CMK (cell line): ENCODE data around the gene SLC44A1.
A peak's percentile ranks its signal among the peaks of the same experiment; 100 is the strongest.

Experiments used
- DNase-seq: peaks from one replicate; pipeline ENCODE4 v3.0.0-alpha.2; 2010; ENCODE audit warnings: low read depth

Gene SLC44A1

DNA sequence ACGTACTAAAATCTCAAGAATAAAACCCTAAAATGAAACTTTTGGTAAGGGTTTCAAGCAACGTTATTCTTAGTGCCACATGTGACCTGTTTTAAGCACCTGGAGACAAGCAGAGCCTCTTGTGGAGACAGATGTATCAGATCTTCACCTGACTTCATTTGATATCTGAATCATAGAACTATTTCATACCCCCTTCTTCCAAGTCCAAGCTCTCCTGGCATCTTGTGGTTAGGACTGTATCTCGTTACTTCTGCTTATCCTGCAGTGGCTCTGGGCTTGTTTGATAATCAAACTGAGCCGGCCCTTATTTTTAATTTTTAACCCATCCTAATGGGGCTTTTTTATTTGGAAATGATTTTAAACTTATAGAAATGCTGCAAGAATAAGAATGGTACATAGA is 192.3 kb downstream of the SLC44A1 start:
- no peak for DNase-seq

DNA sequence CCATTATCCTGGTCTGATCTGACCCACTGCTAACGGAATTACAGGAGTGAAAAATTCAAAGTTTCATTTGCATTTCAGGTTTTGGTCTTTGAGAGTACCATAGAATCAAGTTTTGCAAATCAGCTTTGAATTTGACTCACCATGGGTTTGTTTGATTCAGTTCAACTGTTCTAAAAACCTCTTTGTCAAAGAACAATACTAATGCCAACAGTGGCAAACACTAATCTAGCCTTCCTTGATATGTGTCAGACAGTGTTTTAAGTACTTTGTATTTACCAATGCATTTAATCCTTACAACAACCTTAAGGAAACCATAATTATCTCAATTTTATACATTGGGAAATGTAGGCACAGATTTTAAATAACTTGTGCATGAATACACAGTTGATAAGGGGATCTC is 193.3 kb downstream of the SLC44A1 start:
- no peak for DNase-seq

GRCh38 chr9:105438141-105438806 is 193.8 kb downstream of the SLC44A1 start:
- no peak for DNase-seq

DNA sequence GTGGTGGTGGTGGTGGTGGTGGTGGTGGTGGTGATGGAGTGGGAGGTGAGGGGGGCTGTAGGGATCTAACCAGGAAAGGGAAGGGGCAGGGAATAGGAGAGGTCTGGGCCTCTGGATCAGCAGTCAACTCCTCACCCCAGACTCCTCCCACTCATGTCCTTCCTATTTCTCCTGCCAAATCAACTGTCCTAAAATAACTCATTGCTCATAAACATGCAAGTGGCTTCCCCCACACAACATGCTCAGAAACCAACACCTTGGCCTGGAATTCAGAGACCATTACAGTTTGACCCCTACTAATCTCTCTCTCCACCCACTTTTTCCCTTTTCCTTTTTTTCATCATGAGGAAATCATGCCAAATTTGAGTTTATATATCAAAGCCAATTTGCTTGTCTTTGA is 195.0 kb downstream of the SLC44A1 start:
- peak; percentile 21 for DNase-seq

DNA sequence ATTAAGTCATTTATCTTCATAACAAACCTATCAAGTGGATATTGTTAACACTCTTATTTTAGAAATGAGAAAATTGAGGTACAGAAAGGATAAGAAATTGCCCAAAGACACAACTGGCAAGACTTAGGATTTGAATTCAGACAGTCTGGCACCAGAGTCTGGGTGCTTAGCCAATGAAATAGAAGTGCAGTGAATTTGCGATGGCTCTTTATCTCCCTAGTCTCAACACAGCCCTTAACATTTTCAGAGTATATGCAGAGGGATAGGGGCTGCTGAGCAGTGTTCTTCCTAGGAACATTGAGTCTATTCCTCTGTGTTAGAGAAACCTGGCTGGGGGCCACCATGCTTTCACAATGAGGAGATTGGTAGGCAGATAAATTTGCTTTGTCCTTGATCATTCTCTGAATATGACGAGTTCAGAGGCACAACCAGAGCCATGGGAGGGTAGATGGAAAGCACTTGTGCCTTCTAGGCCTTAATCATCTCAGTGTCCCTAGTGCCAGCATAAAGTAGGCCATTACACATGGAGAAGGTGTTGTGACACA is 197.2 kb downstream of the SLC44A1 start:
- no peak for DNase-seq

DNA sequence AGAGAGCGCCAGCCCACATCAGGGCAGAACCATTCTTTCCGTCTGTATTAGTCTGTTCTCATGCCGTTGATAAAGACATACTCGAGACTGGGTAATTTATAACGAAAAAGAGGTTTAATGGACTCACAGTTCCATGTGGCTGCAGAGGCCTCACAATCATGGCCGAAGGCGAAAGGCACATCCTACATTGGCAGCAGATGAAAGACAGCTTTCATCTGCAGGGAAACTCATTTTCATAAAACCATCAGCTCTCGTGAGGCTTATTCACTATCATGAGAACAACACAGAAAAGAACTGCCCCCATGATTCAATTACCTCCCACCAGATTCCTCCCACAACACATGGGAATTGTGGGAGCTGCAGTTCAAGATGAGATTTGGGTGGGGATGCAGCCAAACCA is 198.7 kb downstream of the SLC44A1 start:
- no peak for DNase-seq

- DNase-seq = no peak
Measured at GRCh38 chr9:105444130-105444529, 199.7 kb downstream of the SLC44A1 start.

- DNase-seq = no peak
Measured at GRCh38 chr9:105445203-105445881, 200.9 kb downstream of the SLC44A1 start.

DNA sequence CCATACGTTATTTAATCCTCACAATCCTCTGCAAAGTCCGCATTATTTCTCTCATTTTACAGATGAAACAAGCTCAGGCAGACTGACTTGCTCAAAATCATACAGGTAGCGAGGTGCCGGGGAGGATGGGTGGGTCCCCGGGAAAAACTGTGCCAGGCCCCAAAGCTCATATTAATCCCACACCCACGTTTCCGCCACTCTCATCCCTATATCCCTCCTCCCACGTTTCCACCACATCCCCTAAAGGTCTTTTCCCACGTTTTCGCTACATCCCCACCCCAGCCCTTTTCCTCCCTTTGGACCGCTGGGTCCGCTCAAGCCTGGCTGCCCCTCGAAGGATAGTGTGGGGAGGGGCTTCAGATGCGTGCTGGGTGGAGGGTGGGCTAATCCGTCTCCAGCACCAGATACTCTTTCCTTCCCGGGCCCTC is 202.9 kb downstream of the SLC44A1 start:
- no peak for DNase-seq

DNA sequence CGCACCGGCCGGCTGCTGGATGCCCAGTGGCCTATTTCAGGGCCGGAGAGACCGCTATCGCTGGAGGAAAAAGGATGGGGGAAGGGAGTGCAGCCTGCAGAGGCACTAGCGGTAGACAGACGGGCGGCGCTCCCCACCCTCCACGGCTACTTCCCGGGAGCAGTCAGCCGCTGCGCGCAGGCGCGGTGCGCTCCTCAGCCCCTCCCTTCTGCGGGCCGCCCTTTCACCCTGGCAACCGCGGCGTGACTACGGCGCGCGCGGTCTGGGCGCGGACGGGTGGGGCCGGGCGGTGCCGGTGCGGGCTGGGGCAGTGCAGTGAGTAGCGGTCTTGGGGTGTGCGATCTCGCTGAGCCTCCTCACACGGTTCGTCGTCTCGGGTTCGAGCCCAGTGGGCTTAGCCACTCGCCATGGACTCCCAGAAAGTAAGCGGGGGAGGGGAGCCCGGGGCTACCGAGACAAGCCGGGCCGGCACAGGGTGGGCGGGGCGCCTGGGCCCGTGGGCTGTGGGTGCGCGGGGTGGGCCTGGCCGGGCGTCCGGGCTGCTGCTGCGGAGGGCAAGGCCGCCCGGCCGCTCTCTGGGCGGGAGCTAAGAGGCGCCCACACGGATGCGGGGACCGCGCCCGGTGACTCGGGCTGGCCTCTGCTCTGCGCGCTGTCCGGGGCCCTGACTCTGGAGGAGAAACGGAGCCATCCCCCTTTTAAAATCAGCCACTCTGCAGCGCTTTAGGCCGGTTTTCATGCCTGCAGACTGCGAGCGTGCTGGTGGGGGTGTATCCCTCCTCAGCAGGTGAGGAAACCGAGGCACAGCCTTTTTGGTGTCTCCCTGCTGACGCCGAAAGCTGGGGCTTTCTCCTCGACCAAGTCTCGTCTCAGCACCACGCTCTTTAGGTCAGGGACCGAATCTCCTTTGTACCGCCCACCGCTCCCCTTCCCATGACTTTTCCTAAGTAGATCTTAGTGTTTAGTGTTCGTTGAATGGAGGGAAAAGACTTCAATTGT is 203.7 kb downstream of the SLC44A1 start, which contains the start of gene FSD1L:
Gene FSD1L, plus strand, starts transcription at position 221 of the 999 bp plus-strand sequence. Its CDS starts 187 bp downstream, at position 408.
- DNase-seq = peak; percentile 80

- no peak for DNase-seq
Measured at GRCh38 chr9:105449081-105449480, 204.6 kb downstream of the SLC44A1 start.

- no peak for DNase-seq
Measured at GRCh38 chr9:105452185-105452584, 207.7 kb downstream of the SLC44A1 start.

DNA sequence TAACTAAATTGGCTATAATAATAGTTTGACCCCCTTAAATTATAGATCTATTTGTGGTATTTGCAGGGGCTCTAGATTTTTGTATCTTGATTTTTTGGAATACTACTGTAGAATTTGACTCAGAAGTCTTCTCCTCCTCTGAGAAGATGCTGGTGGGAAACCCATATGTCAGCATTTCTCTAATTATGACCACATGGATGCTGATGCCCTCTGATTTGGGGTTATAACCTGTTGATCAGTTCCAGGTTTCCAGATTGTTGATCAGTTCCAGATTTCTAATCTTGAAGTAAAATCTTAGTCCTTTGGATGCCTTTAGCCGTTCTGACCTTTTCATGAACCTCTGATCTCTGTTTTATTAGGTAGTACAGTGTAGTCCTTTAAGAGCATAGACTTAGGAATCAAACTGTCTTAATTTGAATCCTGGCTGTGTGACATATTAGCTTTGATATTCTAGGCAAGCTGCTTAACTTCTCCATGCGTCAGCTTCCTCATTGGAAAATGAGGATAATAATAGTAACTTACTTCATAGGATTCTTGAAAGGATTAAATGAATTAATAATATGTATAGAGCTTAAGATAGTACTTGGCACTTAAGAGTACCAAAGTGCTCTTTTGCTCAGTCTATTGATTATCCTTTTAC is 211.5 kb downstream of the SLC44A1 start:
- DNase-seq = no peak

- DNase-seq = no peak
Measured at GRCh38 chr9:105457560-105458294, 213.3 kb downstream of the SLC44A1 start.

- DNase-seq = no peak
Measured at GRCh38 chr9:105458404-105458803, 214.0 kb downstream of the SLC44A1 start.

DNA sequence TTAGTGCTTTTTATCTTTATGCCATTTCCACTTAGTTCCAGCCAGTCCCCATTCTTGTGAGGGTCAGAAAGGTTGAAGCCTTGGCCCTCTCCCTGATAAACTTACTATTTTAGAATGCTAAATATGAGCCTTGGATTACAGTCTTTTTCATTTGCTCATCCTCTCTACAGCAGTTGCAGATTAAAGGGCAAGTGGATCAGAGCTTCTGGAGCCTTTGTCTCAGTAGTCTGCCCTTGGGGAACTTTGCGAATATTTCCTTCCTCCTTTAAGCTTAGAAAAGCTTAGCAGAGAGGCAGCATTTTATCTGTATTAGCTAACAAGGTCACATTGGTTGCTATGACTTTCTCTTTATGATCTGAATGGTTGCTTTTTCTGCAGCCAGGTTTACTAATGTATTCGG is 214.9 kb downstream of the SLC44A1 start:
- DNase-seq = no peak

DNA sequence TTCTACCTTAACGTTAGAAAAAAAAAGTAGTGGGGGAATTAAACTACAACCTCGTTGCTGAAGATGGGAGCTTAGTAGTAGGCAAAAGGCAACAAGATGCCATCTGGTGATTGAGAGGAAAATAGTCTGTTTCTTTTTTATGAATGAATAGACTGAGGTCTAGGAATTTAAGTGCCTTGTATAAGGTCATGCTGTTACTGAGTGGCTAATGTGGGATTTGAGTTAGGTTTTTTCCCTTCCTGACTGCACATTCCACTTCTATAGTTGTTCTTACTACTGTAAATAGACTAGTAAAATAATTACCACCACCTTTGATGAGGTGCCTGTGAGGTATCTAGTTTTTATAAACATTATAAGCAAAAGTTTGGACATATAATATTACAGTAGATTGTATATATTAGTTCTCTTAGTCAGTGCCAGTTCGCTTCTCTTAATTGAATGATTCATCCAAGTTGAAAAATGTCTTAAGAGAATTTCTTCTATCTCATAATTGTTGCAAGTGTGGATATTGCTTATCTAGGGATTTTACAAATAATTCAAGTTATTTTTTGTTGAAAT is 222.5 kb downstream of the SLC44A1 start:
- no peak for DNase-seq

DNA sequence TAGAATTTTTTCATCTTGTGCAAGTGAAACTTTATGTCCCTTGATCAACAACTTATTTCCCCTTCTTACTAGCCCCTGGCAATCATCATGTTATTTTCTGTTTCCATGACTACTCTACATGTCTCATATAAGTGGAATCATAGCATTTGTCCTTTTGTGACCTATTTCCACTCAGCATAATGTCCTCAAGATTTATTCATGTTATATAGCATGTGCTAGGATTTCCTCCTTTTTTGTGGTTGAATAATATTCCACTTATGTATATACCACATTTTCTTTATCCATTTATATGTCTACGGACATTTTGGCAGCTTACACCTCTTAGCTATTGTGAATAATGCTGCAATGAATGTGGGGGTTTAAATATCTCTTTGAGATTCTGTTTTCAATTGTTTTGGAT is 224.4 kb downstream of the SLC44A1 start:
- no peak for DNase-seq

DNA sequence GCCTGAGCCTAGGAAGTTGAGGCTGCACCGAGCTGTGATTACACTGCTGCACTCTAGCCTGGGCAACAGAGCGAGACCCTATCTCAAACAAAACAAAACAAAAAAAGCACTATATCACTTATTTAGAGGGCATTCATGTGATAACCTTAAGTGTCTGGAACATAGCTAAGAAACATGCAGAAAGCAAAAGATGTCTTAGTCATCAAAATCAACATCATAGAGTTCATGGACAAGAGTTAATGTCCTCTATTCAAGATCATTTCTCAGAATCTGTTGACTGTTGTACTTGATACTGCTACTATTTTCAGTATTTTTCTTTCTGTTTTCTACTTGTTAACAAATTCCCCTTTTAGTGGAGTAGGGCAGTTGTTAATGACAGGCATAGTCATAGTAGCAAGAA is 228.8 kb downstream of the SLC44A1 start:
- no peak for DNase-seq

GRCh38 chr9:105475302-105475701 is 230.9 kb downstream of the SLC44A1 start:
- DNase-seq = no peak

- no peak for DNase-seq
Measured at GRCh38 chr9:105479846-105480245, 235.4 kb downstream of the SLC44A1 start.
